ENCODE measurements around the gene TP53. TPM values are rescaled to one million over a fixed set of nuclear protein-coding genes. Genes with fewer than 3 reads are reported as not detected.

Gene TP53
- polyA plus RNA-seq, 1 donor from 2014 or later, result 13.8 TPM

DNA sequence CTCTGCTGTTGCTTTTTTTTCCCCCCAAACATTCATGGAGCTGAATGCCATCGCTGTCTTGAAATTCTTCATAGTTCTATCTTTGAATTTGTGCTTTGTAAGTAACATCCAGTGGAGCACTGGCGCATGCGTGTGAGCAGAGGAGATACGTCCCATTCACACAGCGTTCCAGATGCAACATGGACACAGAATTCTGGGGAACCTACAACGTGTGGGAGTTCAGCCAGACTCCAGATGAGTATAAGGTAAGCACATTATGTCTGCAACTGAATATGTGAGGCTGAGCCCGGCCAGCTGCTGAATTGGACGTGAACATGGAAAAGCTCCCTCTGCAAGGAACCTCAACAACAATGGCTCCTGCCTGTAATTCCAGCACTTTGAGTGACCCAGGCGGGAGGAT, 40.8 kb downstream of the TP53 start:
- Histone ChIP-seq H4K20me1 (ENCODE audit: insufficient read depth) (no peaks in the 10 kb centered on the region), H3K36me3 (ENCODE audit: insufficient read depth, low read length) (no peaks in the 10 kb centered on the region), H3K4me2 (ENCODE audit: low read length) (no peak overlapping the region), H3K9me3 (ENCODE audit: low read length) (no peaks in the 10 kb centered on the region), H3K27ac (ENCODE audit: low read length) (no peak overlapping the region), H2AFZ (ENCODE audit: low read depth, low read length) (no peak overlapping the region), H3K79me2 (replicated peaks; ENCODE audit: insufficient read depth, low read length) (peaks cover 4% of the 10 kb centered on the region), H3K9me2 (ENCODE audit: insufficient read depth, low read length) (no peaks in the 10 kb centered on the region), H3K27me3 (ENCODE audit: insufficient read depth, low read depth, low read length) (no peaks in the 10 kb centered on the region), H3K4me3 (ENCODE audit: low read length) (no peak overlapping the region), H3K9ac (ENCODE audit: low read length) (no peak overlapping the region), H3F3A (ENCODE audit: insufficient read depth, low read length, poor library complexity, severe bottlenecking) (no peaks in the 10 kb centered on the region)
- TF ChIP-seq POLR2AphosphoS5 (IDR thresholded peaks at IDR 0.05), result no peak
- TF ChIP-seq RAD21 (conservative IDR thresholded peaks at IDR 0.05), result no peak
- no peak for TF ChIP-seq TAF1 (IDR thresholded peaks at IDR 0.05; ENCODE audit: low read depth)
- no peak for TF ChIP-seq SMC3 (conservative IDR thresholded peaks at IDR 0.05; ENCODE audit: poor library complexity)
- TF ChIP-seq EP300 (conservative IDR thresholded peaks at IDR 0.05; ENCODE audit: poor library complexity, severe bottlenecking), result no peak
- TF ChIP-seq MXI1 (conservative IDR thresholded peaks at IDR 0.05; ENCODE audit: poor library complexity, severe bottlenecking), result no peak
- TF ChIP-seq REST (IDR thresholded peaks at IDR 0.05; ENCODE audit: borderline replicate concordance), result no peak
- TF ChIP-seq EZH2 (IDR thresholded peaks at IDR 0.05; ENCODE audit: borderline replicate concordance, insufficient read depth, low read length, poor library complexity, severe bottlenecking), result no peak
- TF ChIP-seq, protein P1, sequence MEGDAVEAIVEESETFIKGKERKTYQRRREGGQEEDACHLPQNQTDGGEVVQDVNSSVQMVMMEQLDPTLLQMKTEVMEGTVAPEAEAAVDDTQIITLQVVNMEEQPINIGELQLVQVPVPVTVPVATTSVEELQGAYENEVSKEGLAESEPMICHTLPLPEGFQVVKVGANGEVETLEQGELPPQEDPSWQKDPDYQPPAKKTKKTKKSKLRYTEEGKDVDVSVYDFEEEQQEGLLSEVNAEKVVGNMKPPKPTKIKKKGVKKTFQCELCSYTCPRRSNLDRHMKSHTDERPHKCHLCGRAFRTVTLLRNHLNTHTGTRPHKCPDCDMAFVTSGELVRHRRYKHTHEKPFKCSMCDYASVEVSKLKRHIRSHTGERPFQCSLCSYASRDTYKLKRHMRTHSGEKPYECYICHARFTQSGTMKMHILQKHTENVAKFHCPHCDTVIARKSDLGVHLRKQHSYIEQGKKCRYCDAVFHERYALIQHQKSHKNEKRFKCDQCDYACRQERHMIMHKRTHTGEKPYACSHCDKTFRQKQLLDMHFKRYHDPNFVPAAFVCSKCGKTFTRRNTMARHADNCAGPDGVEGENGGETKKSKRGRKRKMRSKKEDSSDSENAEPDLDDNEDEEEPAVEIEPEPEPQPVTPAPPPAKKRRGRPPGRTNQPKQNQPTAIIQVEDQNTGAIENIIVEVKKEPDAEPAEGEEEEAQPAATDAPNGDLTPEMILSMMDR (IDR thresholded peaks at IDR 0.05; ENCODE audit: poor library complexity, severe bottlenecking), result no peak

GRCh38 chr17:7644775-7645174, 42.5 kb downstream of the TP53 start:
- H3K79me2 ChIP-seq (replicated peaks; ENCODE audit: insufficient read depth, low read length), result no peaks in the 10 kb centered on the region
- no peak overlapping the region for H3K9ac ChIP-seq (ENCODE audit: low read length)

More at GRCh38 chr17:7644775-7645174, 42.5 kb downstream of the TP53 start:
- Histone ChIP-seq H3K4me3 (ENCODE audit: low read length) (no peak overlapping the region), H3K9me3 (ENCODE audit: low read length) (no peaks in the 10 kb centered on the region), H4K20me1 (ENCODE audit: insufficient read depth) (no peaks in the 10 kb centered on the region), H3K4me2 (ENCODE audit: low read length) (no peak overlapping the region), H2AFZ (ENCODE audit: low read depth, low read length) (no peak overlapping the region), H3F3A (ENCODE audit: insufficient read depth, low read length, poor library complexity, severe bottlenecking) (no peaks in the 10 kb centered on the region), H3K27ac (ENCODE audit: low read length) (no peak overlapping the region), H3K27me3 (ENCODE audit: insufficient read depth, low read depth, low read length) (no peaks in the 10 kb centered on the region), H3K36me3 (ENCODE audit: insufficient read depth, low read length) (no peaks in the 10 kb centered on the region), H3K9me2 (ENCODE audit: insufficient read depth, low read length) (no peaks in the 10 kb centered on the region)
- no peak for TF ChIP-seq EP300 (conservative IDR thresholded peaks at IDR 0.05; ENCODE audit: poor library complexity, severe bottlenecking)
- no peak for TF ChIP-seq MXI1 (conservative IDR thresholded peaks at IDR 0.05; ENCODE audit: poor library complexity, severe bottlenecking)
- no peak for TF ChIP-seq RAD21 (conservative IDR thresholded peaks at IDR 0.05)
- no peak for TF ChIP-seq POLR2AphosphoS5 (IDR thresholded peaks at IDR 0.05)
- no peak for TF ChIP-seq TAF1 (IDR thresholded peaks at IDR 0.05; ENCODE audit: low read depth)
- TF ChIP-seq, protein P1 (IDR thresholded peaks at IDR 0.05; ENCODE audit: poor library complexity, severe bottlenecking), result no peak
- TF ChIP-seq REST (IDR thresholded peaks at IDR 0.05; ENCODE audit: borderline replicate concordance), result no peak
- no peak for TF ChIP-seq EZH2 (IDR thresholded peaks at IDR 0.05; ENCODE audit: borderline replicate concordance, insufficient read depth, low read length, poor library complexity, severe bottlenecking)
- no peak for TF ChIP-seq SMC3 (conservative IDR thresholded peaks at IDR 0.05; ENCODE audit: poor library complexity)

Measured in neural cell (in vitro differentiated cells).